Retina (tissue), 1 donor: ENCODE measurements around the gene C9orf50.
"Not testable (repeated sequence)": the region's sequence is repeated elsewhere in the genome, so short reads cannot be mapped to it uniquely, and the experiment has no call there.

ENCODE experiments used
- DNase-seq: peaks from one replicate; pipeline ENCODE4 v3.0.0-alpha.2; 2016

Gene C9orf50

DNA sequence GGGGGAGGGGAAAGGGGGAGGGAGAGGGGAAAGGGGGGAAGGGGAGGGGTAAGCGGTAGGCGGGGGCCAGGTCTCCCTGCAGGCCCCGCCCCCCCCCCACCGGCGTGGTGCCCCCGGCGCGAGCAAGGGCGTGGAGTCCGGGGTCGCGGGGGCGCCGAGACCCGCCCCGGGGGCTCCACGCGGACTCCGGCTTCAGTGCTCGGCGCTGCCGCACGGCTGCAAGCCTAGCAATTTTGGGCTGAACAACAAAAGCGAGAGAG is 10.8 kb downstream of the C9orf50 start:
- no peak for DNase-seq

DNA sequence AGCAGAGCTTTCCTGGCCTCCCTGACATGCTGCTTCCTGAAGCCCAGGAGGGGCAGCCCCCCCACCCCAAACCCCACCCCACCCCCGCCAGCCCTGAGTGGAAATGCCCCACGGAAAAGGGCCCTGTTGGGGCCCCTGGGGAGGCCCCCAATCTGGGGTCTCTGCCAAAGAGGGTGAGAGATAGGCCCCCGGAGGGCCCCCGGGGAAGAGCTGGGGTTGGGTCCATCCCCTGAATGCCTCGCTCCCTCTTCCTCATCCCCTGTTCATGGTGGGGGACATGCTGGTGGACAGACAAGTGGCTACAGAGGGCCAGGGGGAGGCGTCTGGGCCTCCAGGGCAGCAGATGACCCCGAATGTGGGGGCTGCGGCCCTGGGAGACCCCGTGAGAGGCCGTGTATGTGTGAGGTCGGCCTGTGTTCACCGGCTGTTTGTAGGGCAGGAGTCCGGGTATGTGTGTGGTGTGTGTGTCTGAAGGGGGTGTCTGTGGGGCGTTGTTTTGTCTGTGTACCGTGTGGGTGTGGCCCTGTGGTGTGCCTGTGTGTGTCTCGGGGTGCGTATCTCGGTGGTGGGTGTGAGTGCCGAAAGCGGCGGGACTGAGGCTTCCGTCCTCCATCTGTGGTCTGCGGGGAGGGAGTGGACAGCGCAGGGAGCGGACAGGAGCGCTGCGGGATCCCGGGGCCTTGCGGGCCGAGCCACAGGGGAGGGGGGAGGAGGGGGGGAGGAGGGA is 11.3 kb downstream of the C9orf50 start:
- DNase-seq = peak; percentile 73

DNA sequence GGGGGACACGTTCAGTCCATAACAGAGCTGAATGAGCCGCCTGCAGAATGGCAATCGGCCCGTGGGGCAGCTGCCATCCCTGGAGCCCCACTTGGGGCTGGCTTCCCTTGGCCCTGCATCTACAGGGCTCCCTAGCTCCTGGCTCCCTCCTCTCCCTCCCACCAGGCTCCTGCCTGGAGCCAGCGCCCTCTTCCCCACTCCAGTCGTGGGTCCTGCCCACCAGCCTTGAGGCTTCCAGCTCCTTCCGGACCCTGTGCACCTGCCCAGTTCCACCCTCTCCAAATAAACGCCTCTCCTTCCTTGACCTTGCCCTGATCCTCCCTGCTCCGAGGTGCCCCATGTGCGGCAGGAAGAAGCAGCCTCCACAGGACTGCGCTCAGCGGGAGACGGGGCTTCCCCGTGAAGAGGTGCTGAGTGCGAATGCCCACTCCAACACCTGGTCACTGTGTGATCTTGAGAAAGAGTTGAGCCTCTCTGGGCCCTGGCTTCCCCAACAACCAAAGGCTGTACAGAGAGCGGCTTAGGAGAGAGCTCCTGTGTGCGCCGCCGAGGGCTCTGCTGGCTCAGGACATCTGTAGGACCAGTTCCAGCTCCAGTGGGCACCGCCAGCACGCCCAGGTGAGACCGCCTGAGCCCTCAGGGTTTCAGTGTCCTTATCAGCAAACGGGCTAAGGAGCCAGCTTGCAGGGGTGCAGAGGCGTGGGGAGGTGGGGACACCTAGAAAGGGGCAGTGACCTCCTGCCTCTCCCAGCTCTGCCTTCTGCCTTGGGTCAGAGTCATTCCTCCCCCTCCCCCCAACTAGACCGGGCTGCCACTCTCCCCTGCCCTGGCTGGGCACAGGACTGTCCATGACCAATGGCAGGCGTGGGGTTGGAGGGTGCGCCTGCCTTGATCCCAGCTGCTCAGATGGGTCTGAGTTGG is 12.1 kb downstream of the C9orf50 start:
- DNase-seq = no peak

DNA sequence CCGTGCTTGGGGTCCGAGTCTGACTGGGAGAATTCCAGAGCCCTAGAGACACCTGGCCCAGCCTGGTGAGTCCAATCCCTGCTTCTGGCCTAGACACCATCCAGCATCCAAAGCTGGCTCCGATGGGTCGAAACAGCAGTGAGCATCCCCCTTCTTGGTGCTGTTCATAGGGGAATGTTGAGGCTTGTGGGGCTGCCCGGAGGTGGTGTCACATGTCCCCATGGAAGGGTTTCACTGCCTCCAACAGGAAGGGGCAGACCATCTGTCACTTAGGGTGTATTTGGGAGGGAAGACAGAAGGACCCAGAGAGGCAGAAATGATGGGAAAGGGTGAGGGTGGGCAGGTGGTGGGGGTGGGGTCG is 13.9 kb downstream of the C9orf50 start:
- DNase-seq = no peak

DNA sequence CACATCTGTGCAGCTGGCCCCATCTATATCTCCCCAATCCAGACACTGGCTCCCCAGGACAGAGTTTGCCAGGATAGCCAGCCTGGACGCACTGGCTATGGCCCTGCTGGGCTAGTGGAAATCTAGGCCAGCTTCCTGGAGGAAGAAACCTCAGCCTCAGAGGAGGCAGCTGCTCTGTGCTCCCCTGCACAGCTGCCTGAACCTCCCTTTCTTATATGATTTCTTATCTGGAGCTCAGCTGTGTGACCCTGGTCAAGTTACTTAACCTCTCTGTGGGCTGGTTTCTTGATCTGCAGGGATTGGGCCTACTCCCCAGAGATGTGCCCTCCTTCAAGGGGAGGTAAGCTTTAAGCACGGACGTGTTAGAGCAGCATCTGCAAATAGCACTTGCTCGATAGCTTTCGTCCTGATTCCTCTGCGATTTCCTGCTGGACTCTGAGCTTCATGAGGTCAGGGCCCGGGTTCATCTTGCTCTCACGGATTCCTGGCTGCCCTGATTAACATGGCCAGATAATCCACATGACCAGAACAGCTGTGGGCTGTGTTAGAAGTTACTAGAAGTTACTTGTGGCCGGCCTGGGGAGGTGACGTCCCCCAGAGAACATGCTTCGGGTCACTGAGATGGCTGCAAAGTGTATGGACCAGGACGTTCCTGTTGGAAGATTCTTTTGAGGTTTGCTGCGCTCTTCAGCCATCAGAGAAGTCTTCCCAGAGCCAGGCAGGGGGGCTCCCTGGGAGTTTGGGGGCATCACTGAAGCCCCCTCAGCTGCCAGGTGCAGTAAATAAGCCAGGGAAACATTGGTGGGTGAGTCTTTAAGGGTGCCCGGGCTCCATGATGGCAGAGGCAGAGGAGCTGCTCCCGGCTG is 14.5 kb downstream of the C9orf50 start:
- no peak for DNase-seq

DNA sequence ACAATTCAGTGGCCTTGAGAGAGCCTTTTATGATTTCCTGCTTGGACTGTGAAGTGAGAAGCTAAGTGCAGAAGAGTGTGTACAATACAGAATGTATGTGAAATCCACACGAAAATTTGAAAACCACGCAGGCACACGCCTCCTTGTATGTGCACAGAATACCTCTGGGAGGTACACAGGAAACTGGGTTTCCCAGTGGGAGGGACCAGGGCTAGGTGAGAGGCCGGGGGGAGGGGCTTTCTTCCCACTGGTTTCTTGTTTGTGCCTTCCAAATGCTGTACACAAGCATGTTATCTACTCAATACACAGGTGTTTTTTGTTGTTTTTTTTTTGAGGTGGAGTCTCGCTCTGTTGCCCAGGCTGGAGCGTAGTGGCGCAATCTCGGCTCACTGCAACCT is 16.1 kb downstream of the C9orf50 start:
- DNase-seq = no peak

DNA sequence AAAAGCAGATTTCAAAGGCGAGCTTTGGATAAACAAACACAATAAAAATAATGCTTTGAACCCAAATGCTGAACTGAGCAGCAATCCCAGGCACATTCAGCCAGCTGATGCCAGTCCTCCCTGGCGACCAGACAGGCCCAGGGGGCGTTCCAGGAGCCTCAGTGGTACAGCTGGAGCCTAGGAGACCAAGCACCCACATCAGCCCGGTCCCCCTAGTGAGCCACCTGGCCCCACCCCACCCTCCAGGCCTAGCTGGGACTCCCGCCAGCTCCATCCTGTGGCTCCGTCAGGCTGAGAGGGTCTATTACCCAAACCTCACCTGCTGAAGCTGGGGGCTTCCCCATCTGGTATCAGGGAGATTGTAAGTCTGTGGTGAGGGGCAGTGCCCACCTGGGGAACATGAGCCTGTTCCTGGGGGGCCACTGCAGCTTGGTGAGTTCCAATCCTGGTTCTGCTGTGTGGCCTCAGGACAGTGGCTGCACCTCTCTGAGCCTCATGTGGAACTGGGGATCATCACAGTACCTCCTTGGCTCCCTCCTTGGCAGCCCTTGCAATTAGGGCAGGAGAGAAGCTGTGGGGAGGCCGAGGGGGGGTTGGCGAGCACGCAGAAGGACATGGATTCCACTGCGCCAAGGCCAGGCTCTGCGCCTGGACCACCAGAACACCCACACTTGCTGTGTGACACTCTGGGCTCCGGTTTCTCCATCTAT is 16.7 kb downstream of the C9orf50 start:
- no peak for DNase-seq

DNA sequence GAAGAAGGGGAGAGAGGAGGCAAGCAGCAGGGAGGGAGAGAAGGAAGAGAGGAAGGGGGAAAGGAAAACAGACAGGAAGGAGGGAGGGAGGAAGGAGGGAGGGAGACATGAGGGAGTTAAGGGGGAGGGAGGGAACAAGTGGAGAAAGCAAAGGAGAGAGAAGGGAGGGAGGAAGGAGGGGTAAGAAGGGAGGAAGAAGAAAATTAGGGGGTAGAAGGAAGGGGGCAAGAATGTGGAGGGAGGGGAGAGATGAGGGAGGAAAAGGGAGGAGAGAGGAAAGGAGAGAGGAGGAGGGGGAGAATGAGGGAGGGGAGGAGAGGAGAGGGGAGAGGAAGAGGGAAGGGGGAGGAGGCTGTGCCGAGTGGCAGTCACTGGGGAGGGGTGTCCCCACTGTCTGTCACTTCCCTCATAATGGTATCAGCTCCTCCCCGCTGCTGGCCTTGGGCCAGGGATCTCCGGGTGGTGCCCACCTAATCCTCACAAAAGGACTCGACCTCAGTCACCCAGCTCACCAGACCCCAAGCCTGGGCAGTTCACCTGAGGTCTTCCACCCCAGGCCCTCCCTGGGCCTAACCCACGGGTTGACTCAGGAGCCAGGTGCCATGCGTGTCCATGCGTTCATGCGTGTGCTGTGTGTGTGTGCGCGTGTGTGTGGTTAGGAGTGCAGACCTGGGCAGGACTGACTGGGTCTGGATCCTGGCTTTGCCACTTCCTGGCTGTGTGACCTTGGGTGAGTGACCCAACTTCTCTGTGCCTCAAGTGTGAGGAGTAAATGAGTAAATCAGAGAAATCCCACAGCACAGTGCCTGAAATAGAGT is 18.1 kb downstream of the C9orf50 start:
- DNase-seq = no peak

DNA sequence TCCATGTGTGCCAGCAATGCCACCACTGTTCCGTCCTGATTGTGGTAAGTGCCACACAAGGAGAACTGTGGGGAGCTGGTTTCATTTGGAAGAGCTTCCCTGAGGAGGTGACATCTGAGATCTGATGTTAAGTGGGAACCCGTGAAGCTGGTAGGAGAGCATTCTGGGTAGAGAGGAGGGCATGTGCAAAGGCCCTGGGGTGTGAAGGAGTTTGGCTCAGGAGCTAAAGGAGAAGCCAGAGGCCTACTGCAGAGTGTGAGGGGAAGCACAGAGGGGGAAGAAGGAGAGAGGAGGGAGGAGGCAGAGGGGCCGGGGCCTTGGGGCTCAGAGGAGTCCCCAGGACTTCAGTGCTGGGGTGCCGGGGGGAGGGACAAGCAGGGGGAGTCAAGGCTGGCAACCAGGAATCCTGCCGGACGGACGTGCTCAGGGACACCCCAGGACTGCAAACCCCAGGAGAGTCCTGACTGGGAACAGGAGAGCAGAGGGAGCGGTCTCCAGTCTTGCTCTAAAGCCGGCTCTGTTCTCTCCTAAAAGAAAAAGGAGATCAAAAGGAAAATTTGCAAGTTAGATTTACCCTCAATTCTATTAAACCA is 19.7 kb downstream of the C9orf50 start:
- DNase-seq = no peak

DNA sequence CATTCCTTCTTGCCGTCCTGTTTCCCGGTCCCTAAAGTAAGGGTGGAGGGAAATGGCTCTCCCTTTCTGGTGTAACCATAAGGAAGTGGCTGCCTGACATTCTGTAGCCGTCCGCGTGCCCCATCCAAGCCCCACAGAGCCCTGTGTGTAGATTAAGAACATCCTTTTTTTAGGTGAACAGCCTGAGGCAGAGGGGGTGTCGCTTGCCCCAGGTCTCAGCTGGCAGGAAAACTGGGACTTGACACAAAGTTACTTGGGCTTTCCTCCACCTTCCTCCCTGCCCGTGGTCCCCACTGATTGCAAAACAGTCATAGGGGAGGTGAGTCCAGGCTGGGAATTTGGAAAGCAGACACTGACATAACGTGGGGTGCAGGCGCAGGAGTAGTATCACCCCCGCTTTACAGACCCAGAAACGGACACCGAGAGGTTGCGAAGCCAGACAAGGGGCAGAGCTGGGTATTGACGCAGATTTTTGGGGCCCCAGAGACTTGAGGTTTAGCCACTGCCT is 22.8 kb downstream of the C9orf50 start:
- no peak for DNase-seq

DNA sequence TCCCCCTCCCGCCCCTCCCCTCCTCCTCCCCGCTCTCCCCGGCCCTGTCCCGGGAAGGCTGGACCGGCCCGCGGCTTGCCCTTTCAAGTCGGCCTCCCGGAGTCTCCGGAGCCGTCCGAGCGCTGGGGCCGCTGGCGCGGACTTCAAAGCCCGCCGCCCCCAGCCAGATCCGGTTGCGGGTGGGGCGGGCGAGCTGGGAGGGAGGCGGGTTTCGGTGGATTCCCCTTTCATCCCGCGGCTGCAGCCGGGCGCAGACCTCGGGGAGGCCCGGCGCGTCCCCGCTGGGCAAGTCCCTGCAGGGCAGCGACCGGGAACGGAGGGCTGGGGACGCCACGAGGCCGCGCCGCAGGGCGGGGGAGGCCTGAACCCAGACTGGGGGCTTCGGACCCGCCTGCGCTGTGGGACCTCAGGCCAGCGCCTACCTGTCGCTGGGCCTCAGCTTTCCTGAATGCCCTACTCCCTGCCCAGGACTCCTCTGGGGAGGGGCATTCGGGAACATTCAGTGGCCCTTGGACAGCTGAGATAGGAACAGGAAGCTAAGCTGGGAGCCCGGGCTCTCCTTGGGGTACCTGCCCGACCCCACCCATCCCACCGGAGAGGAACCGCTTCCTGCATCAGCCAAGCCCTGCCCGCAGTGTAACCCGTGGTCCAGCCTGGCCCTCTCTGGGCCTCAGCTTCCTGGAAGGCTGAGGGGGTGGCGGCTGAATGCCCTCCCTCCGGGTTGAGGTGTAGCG is 23.4 kb downstream of the C9orf50 start:
- peak; percentile 74 for DNase-seq

DNA sequence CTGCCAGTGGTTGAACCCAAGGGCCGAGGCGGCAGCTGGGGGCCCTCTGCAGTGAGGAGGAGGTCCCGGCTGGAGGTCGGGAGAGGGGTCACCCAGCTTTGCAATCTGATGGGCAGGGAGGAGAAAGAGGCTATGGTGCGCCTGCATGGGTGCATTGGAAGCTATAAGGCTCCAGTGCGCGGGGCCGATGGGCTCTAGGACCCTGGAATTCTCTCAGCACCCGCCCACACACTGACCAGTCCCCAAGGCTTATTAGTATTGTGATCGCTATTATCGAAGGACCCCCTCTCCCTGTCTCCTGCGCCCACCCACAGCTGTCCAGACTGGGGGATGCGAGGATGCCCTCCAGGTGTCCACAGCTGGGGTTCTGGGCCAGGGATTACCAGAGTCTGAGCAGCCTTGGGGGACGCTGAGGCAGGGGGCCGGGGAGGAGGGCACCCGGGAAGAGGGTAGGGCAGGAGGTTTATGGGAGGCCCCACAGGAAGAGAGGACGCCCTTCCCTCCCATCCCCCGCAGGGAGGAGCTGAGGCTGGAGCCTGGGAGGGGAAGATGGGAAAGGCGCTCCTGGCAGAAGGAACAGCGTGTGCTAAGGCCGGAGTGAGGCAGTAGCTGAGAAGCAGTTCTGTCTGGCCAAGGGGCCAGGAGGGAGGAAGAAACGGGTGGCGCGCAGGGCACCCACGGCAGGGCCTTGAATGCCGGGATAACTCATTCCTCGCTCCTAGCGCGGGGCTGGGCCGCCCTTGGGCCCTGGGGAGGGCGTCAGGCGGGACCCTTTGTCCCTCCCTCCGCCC is 24.2 kb downstream of the C9orf50 start:
- DNase-seq = peak; percentile 85

DNA sequence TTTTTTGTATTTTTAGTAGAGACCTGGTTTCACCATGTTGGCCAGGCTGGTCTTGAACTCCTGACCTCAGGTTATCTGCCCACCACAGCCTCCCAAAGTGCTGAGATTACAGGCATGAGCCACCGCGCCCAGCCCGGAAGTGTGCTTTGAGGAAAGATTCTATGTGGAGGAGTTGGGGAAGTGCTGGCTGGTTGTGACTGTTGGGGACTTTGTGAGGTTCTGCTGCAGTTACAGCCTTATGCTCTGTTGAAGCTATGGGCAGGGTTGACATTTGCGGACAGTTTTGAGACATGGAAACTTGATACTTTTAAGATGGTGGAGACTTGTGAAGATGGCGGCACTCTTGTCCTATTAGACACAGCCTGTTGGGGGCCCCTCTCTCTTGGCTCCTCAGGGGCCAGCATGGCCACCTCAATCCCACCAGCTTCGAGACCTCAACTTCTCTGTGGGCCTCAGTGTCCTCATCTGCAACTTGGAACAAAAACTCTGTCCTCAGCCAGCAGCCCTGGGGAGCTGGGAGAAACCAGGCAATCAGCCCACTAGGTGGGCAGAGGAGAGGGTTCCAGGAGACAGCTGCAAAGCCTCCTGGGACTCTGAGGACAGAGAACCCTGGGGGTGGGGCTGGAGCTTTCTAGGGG is 24.9 kb downstream of the C9orf50 start:
- no peak for DNase-seq

DNA sequence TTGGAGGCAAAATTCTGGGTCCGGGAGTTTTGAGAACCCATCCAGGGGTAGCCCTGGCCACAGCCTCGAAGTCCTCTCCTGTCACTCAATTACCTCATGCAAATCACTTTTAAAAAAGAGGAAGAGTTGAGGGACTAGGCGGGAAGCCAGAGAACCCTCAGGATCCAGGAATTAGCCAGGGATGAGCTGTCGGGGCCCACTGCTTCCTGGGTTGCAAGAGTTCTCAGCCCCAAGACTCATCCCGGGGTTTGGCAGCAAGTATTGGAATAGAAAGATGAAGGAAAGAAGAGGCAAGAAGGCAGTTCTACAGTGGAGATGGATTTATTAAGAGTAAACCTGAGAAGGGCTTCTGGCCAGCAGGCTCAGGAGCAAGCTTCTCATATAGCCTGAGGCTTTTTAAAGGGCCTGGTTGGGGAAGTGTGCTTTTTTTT is 25.6 kb downstream of the C9orf50 start:
- DNase-seq = no peak

DNA sequence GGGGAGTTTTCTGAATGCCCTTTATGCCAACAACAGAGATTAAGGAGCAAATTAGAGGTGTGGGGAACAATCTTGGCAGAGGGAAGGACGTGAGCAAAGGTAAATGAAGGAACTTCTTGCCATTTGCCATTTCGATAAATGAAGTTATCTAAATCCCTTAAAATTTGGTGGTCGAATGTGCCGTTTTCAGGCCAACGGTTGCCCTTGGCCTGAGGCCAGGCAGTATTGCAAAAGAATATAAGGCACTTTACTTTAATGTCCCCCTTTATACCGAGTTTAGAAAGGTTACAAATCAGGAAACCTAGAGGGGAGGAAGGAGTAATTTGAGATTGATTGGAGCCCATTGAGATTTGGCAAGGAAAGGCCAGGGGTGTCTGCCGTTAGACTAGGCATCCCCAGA is 26.3 kb downstream of the C9orf50 start:
- no peak for DNase-seq

DNA sequence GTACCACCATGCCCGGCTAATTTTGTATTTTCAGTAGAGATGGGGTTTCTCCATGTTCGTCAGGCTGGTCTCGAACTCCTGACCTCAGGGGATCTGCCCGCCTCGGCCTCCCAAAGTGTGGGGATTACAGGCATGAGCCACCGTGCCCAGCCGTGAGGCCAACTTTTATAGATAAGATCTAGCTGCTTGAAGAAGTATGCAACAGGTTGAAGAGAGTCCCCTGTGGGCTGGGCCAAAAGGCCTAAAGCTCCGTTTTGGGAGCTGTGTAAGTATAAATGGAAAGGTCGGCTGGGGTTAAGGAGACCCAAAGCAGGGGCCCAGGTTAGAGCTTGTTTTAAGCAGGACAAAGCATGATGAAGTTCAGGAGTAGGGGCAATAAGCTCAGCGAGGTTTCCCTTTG is 28.1 kb downstream of the C9orf50 start:
- DNase-seq = not testable (repeated sequence)

DNA sequence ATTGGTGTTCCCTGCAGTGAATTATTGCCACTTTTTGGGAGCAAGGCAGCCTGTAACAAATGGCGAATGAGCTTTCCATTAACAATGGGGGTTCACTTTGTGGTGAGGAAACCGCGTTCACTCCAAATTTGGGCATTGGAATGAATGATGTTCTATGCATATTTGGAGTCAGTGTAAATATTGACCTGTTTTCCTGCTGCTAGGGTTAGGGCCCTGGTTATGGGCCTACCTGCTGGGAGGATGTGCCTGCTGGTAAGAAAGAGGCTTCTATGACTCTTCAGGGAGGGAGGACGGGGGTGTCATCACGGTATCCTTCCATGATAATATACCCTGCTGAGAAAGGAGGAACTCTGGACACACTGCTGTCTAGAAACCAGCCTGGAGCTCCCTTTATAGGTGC is 29.0 kb downstream of the C9orf50 start:
- no peak for DNase-seq

DNA sequence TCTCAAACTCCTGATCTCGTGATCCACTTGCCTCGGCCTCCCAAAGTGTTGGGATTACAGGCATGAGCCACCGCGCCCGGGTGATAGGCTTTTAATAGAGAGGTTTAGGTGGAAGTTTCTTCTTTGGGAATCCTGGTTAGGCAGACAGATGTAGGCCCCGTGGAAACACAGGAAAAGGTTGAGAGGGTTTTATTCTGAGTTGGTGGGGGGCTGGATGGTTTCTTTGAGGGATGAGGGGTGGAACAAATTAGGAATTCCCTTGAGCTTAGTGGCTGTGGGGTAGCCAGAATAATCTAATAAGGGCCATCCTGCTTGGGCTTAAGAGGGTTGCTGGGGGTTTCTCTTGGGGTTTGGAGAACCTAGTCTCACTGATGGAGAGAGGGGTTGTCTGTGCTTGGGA is 30.4 kb downstream of the C9orf50 start:
- DNase-seq = no peak
